Lower leg skin (tissue), 4 donors: ENCODE results near the gene ODC1. TPM values are rescaled to one million over a fixed set of nuclear protein-coding genes. Genes with fewer than 3 reads are reported as not detected.

Experiments used
- DNase-seq, 2 donors: peaks; one replicate each; pipeline ENCODE4 v3.0.0-alpha.2; 2019; ENCODE audit warnings: low spot score in 2 of 2
- H3K4me3 ChIP-seq: fragments of 200-600 bp; sonication (generic); 2 replicates; pipeline ENCODE4 v1.5.1; 2017; ENCODE audit warnings: mild to moderate bottlenecking, low read depth; ENCODE audit not compliant: poor library complexity, severe bottlenecking
- CTCF ChIP-seq, 3 donors: fragments of 450-650 bp; IDR thresholded peaks; one replicate each; pipeline ENCODE4 v1.5.1; 2016; ENCODE audit warnings: antibody characterized with exemption in 3 of 3, mild to moderate bottlenecking in 3 of 3, moderate library complexity in 2 of 3
- POLR2A ChIP-seq, 2 donors: fragments of 450-650 bp; IDR thresholded peaks; one replicate each; pipeline ENCODE4 v1.6.1; 2016 to 2017; ENCODE audit warnings: antibody characterized with exemption in 2 of 2, mild to moderate bottlenecking in 1 of 2, moderate library complexity in 1 of 2
- WGBS, 2 donors: methylation state at CpG; one replicate each; pipeline ENCODE4 v1.1.5; 2018; 5-methylcytosine and 5-hydroxymethylcytosine counted together
- intact Hi-C: fragments of 100-400 bp; cut with DNase I; formaldehyde crosslinking; loops from one replicate; pipeline ENCODE4 v1.15.0; 2023; ENCODE audit warnings: low total_unique reads
- total RNA-seq, 4 donors: library from RNA; depleted of rRNA; stranded (reverse); fragments of >200 nt; gene quantifications; one replicate each; pipeline ENCODE4 v1.1.0, GENCODE V29; 2016

The ODC1 gene
- total RNA-seq, 4 donors from 2014 or later: 11.5 to 19.7 (median 17.8) TPM

- WGBS, 2 donors: 71 to 81% methylated on average over 6 of the region's 6 CpGs
- no peak for DNase-seq
- TF ChIP-seq POLR2A (IDR thresholded peaks at IDR 0.05) (no peak), CTCF (IDR thresholded peaks at IDR 0.05) (no peak)
- H3K4me3 ChIP-seq: no peak overlapping the region
- intact Hi-C loops: no loop called here
Observed at GRCh38 chr2:10392548-10392947, 55.6 kb downstream of the ODC1 start.

GRCh38 chr2:10392100-10392499 is 56.0 kb downstream of the ODC1 start:
- intact Hi-C loops: no loop called here
- no peak overlapping the region for H3K4me3 ChIP-seq
- DNase-seq: no peak
- TF ChIP-seq CTCF (IDR thresholded peaks at IDR 0.05) (no peak), POLR2A (IDR thresholded peaks at IDR 0.05) (no peak)
- WGBS, 2 donors: 94 to 97% methylated on average over 5 of the region's 5 CpGs

- no peak overlapping the region for H3K4me3 ChIP-seq
- 58 to 61% methylated on average over 6 of the region's 6 CpGs for WGBS, 2 donors
- DNase-seq: no peak
- TF ChIP-seq CTCF (IDR thresholded peaks at IDR 0.05) (no peak), POLR2A (IDR thresholded peaks at IDR 0.05) (no peak)
- intact Hi-C loops: no loop called here
Observed at GRCh38 chr2:10390369-10390801, 57.7 kb downstream of the ODC1 start.

Other genes starting within 250 kb of the ODC1 start
- 10 to 100 TPM; 26.4 to 45.7 (median 36.9) TPM for gene HPCAL1, start 145.4 kb downstream of the ODC1 start, total RNA-seq
- 10 to 100 TPM; 14.6 to 23.3 (median 19.2) TPM for gene NOL10, start 241.6 kb upstream of the ODC1 start, total RNA-seq